ENCODE data around the gene CCDC60.

Gene CCDC60

GRCh38 chr12:119391673-119392072 lies 57.1 kb downstream of the CCDC60 start:
- no peak for DNase-seq

- DNase-seq, result no peak
Observed at GRCh38 chr12:119393677-119394076, 59.1 kb downstream of the CCDC60 start.

GRCh38 chr12:119397540-119397939 lies 63.0 kb downstream of the CCDC60 start:
- DNase-seq, result no peak

- DNase-seq, result no peak
Observed at GRCh38 chr12:119398190-119398589, 63.7 kb downstream of the CCDC60 start.

- DNase-seq, result no peak
Observed at GRCh38 chr12:119399301-119399700, 64.8 kb downstream of the CCDC60 start.

- DNase-seq, result no peak
Observed at GRCh38 chr12:119406308-119406707, 71.8 kb downstream of the CCDC60 start.

- DNase-seq, result no peak
Observed at GRCh38 chr12:119406811-119407210, 72.3 kb downstream of the CCDC60 start.

- DNase-seq, result no peak
Observed at GRCh38 chr12:119409043-119409442, 74.5 kb downstream of the CCDC60 start.

GRCh38 chr12:119410396-119410795 lies 75.9 kb downstream of the CCDC60 start:
- no peak for DNase-seq

GRCh38 chr12:119412306-119412705 lies 77.8 kb downstream of the CCDC60 start:
- no peak for DNase-seq

- peak; percentile 57 to 73 (median 66) for DNase-seq
Observed at GRCh38 chr12:119412811-119413794, 78.6 kb downstream of the CCDC60 start.

GRCh38 chr12:119415714-119416113 lies 81.2 kb downstream of the CCDC60 start:
- no peak for DNase-seq

- DNase-seq, result no peak
Observed at GRCh38 chr12:119417440-119417839, 82.9 kb downstream of the CCDC60 start.

GRCh38 chr12:119419381-119419780 lies 84.9 kb downstream of the CCDC60 start:
- no peak for DNase-seq

GRCh38 chr12:119423285-119423684 lies 88.8 kb downstream of the CCDC60 start:
- no peak for DNase-seq

- DNase-seq, result no peak
Observed at GRCh38 chr12:119425623-119426022, 91.1 kb downstream of the CCDC60 start.

- no peak for DNase-seq
Observed at GRCh38 chr12:119431151-119431550, 96.6 kb downstream of the CCDC60 start.

GRCh38 chr12:119432949-119433348 lies 98.4 kb downstream of the CCDC60 start:
- no peak for DNase-seq

- DNase-seq, result no peak
Observed at GRCh38 chr12:119440803-119441360, 106.4 kb downstream of the CCDC60 start.

GRCh38 chr12:119444462-119445044 lies 110.0 kb downstream of the CCDC60 start:
- DNase-seq, result peak; percentile 55 to 68 (median 61)

GRCh38 chr12:119446459-119446858 lies 111.9 kb downstream of the CCDC60 start:
- no peak for DNase-seq

GRCh38 chr12:119447126-119447525 lies 112.6 kb downstream of the CCDC60 start:
- no peak for DNase-seq

GRCh38 chr12:119447618-119448017 lies 113.1 kb downstream of the CCDC60 start:
- DNase-seq, result no peak

- DNase-seq, result no peak
Observed at GRCh38 chr12:119448611-119449131, 114.1 kb downstream of the CCDC60 start.

Measured in suppressor macrophage treated with lipopolysaccharide for 1 hour (primary cell).